Mesendoderm (in vitro differentiated cells): ENCODE measurements around the gene SGMS1.
"Not testable (repeated sequence)": the region's sequence is repeated elsewhere in the genome, so short reads cannot be mapped to it uniquely, and the experiment has no call there.

Experiments
- DNase-seq: peaks from one replicate; pipeline ENCODE4 v3.0.0; 2013
- H2AK5ac ChIP-seq: 2 replicates; pipeline ENCODE4 v1.6.1; 2013; ENCODE audit warnings: low read length, inconsistent platforms
- H2BK120ac ChIP-seq: 2 replicates; pipeline ENCODE4 v1.6.1; 2013; ENCODE audit warnings: low read depth, mild to moderate bottlenecking, low read length, moderate library complexity, mixed read lengths
- H2BK15ac ChIP-seq: replicated peaks from 2 replicates; pipeline ENCODE4 v1.6.1; 2013; ENCODE audit warnings: low read depth, mild to moderate bottlenecking, moderate library complexity
- H2BK5ac ChIP-seq: 2 replicates; pipeline ENCODE4 v1.6.1; 2013; ENCODE audit warnings: low read length, inconsistent platforms
- H3K18ac ChIP-seq: 2 replicates; pipeline ENCODE4 v1.6.1; 2013; ENCODE audit warnings: mild to moderate bottlenecking, low read length, mixed read lengths
- H3K23ac ChIP-seq: one replicate; pipeline ENCODE4 v1.6.1; 2013; ENCODE audit warnings: low read length
- H3K27ac ChIP-seq: 2 replicates; pipeline ENCODE4 v1.5.1; 2013; ENCODE audit warnings: low read depth, mild to moderate bottlenecking, inconsistent platforms, low read length, moderate library complexity
- H3K27me3 ChIP-seq: 2 replicates; pipeline ENCODE4 v1.6.1; 2013; ENCODE audit warnings: low read length, control low read depth, mild to moderate bottlenecking, inconsistent platforms; ENCODE audit not compliant: insufficient read depth, poor library complexity
- H3K36me3 ChIP-seq: 2 replicates; pipeline ENCODE4 v1.6.1; 2013; ENCODE audit warnings: low read length, inconsistent platforms; ENCODE audit not compliant: control insufficient read depth, insufficient read depth
- H3K4ac ChIP-seq: one replicate; pipeline ENCODE4 v1.6.1; 2013; ENCODE audit warnings: low read depth, mild to moderate bottlenecking, low read length, moderate library complexity
- H3K4me1 ChIP-seq: 2 replicates; pipeline ENCODE4 v1.6.1; 2013; ENCODE audit warnings: low read depth, low read length, inconsistent platforms; ENCODE audit not compliant: control insufficient read depth
- H3K4me2 ChIP-seq: 2 replicates; pipeline ENCODE4 v1.6.1; 2013; ENCODE audit warnings: low read length
- H3K4me3 ChIP-seq: 2 replicates; pipeline ENCODE4 v1.5.1; 2013; ENCODE audit warnings: mild to moderate bottlenecking, low read length
- H3K56ac ChIP-seq: one replicate; pipeline ENCODE4 v1.6.1; 2013; ENCODE audit warnings: low read length
- H3K79me1 ChIP-seq: 2 replicates; pipeline ENCODE4 v1.6.1; 2013; ENCODE audit warnings: low read length, inconsistent platforms
- H3K79me2 ChIP-seq: 2 replicates; pipeline ENCODE4 v1.6.1; 2013; ENCODE audit warnings: mild to moderate bottlenecking, low read length; ENCODE audit not compliant: control insufficient read depth, insufficient read depth
- H3K9ac ChIP-seq: 2 replicates; pipeline ENCODE4 v1.6.1; 2013; ENCODE audit warnings: low read length, inconsistent platforms
- H4K5ac ChIP-seq: one replicate; pipeline ENCODE4 v1.6.1; 2013; ENCODE audit warnings: low read length
- H4K8ac ChIP-seq: one replicate; pipeline ENCODE4 v1.6.1; 2013; ENCODE audit warnings: low read depth, mild to moderate bottlenecking, control low read depth, low read length, moderate library complexity
- WGBS: extraction: QIAGEN DNeasy Blood & Tissue Kit; methylation state at CpG from one replicate; pipeline ENCODE4 v1.1.7; 2013; ENCODE audit warnings: low lambda C conversion rate, missing lambda C conversion rate; ENCODE audit not compliant: insufficient coverage; ENCODE audit errors: extremely low coverage; 5-methylcytosine and 5-hydroxymethylcytosine counted together

Gene SGMS1

DNA sequence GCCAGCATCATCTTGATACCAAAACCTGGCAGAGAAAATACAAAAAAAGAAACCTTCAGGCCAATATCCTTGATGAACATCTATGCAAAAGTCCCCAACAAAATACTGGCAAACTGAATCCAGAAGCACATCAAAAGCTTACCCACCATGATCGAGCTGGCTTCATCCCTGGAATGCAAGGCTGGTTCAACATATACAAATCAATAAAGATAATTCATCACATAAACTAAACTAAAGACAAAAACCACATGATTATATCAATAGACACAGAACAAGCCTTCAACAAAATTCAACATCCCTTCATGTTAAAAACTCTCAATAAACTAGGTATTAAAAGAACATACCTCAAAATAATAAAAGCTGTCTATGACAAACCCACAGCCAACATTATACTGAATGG, 139.2 kb downstream of the SGMS1 start:
- not testable (repeated sequence) for H3K79me2 ChIP-seq, H3K23ac ChIP-seq, H3K4ac ChIP-seq, H3K4me3 ChIP-seq, H3K4me2 ChIP-seq, DNase-seq, H3K56ac ChIP-seq, H3K4me1 ChIP-seq, H4K8ac ChIP-seq, H3K79me1 ChIP-seq, H3K27ac ChIP-seq, H2AK5ac ChIP-seq, H2BK15ac ChIP-seq, H3K36me3 ChIP-seq, H2BK120ac ChIP-seq, H3K27me3 ChIP-seq, H4K5ac ChIP-seq, H3K18ac ChIP-seq, H3K9ac ChIP-seq, H2BK5ac ChIP-seq
- WGBS = no CpG with 5 or more reads among the region's 1 CpG

DNA sequence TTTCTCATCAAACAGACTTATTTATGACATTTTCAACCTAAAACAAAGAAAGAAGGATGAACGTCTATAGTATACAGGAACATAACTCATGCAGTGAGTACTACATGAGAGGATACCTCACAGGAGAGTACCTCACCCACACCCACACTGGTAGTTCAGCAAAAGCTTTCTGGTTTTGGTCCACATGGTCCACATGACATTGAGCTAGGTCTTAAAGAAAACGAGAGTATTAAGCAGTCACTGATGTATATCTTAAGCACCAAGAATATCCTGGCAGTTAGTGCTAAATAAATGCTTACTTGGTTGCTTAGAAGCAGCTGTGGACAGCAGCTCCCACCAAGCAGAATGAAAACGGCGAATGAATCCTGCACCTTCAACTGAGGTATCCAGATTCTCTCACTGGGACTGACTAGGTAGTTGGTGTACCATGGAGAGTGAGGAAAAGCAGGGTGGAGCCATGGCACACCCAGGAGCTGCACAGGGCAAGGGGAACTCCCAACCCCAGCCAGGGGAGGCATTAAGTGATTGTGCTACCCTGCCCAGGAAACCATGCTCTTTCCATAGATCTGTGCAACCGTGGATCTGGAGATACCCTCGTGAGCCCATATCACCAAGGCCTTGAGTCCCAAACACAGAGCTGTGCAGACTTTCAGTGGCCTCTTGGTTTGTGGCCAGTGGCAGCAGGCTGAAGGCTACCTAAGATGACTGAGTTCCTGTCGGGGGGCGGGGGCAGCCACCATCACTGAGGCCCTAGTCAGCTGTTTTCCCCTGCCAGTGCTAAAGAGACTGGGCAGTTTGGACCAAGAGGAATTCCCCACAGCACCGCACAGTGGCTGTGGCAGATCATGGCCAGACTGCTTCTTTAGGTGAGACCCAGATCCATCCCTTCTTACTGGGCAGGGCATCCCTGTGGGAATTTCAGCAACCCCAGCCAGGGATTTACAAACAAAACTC, 143.4 kb downstream of the SGMS1 start:
- Histone ChIP-seq H2BK15ac (no peak overlapping the region), H3K36me3 (no peaks in the 10 kb centered on the region), H3K4me1 (no peaks in the 10 kb centered on the region), H3K4me3 (no peak overlapping the region), H3K79me2 (no peaks in the 10 kb centered on the region), H2BK5ac (no peak overlapping the region), H3K9ac (no peak overlapping the region), H2BK120ac (no peak overlapping the region), H3K18ac (no peak overlapping the region), H3K27me3 (no peaks in the 10 kb centered on the region), H3K23ac (no peak overlapping the region), H3K79me1 (no peaks in the 10 kb centered on the region), H4K5ac (no peak overlapping the region), H3K56ac (no peak overlapping the region), H4K8ac (no peak overlapping the region), H2AK5ac (no peak overlapping the region), H3K4ac (no peak overlapping the region), H3K4me2 (no peak overlapping the region), H3K27ac (no peak overlapping the region)
- WGBS = no CpG with 5 or more reads among the region's 9 CpGs
- DNase-seq = no peak

DNA sequence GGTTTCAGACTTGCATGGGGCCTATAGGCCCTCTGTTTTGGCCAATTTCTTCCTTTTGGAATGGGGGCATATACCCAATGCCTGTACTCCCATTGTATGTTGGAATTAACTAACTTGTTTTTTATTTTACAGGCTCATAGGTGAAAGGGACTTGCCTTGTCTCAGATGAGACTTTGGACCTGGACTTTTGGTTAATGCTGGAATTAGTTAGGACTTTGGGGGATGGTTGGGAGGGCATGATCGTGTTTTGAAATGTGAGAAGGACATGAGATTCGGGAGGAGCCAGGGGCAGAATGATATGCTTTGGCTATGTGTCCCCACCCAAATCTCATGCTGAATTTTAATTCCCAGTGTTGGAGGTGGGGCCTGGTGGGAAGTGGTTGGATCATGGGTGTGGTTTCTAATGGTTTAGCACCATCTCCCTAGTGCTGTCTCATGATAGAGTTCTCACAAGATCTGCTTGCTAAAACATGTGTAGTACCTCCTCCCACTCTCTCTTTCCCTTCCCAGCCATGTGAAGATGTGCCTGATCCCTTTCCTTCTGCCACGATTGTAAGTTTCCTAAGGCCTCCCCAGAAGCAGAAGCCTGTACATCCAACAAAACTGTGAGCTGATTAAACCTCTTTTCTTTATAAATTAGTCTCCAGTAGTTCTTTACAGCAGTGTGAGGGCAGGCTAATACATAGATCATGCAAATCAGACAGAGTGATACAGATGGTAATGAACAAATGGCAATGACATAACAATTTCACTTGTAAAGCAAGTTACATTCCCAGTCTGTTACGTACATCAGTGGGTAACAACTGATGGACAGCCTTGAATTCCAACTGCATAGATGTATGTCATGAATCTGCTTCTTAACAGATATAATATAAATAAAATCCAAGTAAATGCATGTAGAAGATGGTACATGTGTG, 146.2 kb downstream of the SGMS1 start:
- Histone ChIP-seq H3K27ac (no peak overlapping the region), H2BK15ac (no peak overlapping the region), H4K5ac (no peak overlapping the region), H2BK5ac (no peak overlapping the region), H2AK5ac (no peak overlapping the region), H3K36me3 (no peaks in the 10 kb centered on the region), H4K8ac (no peak overlapping the region), H3K4ac (no peak overlapping the region), H3K4me3 (no peak overlapping the region), H3K56ac (no peak overlapping the region), H2BK120ac (no peak overlapping the region), H3K9ac (no peak overlapping the region), H3K79me1 (no peaks in the 10 kb centered on the region), H3K27me3 (no peaks in the 10 kb centered on the region), H3K23ac (no peak overlapping the region), H3K4me2 (no peak overlapping the region), H3K79me2 (no peaks in the 10 kb centered on the region), H3K4me1 (no peaks in the 10 kb centered on the region), H3K18ac (no peak overlapping the region)
- no peak for DNase-seq
- WGBS = no CpG with 5 or more reads among the region's 4 CpGs

DNA sequence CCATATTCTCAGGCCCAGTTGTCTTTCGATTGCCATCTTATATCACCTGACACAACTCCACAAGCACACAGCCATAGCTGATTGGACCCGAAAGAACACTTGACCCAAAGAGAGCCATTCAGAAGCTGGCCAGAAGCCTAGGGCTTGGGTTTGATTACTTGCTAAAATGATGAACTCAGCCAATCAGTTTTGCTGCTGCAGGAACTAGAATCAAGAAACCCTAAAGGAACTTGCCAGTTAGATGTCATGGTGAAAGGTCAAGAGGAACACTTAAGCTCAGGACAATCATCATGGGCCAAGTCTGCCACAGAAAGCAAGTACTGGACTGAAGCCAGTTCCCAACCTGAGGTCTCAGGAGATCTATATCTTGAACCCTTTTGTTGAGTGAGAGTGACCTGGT, 150.0 kb downstream of the SGMS1 start:
- WGBS = no CpG with 5 or more reads among the region's 2 CpGs
- H3K9ac ChIP-seq = no peak overlapping the region
- no peaks in the 10 kb centered on the region for H3K79me1 ChIP-seq
- H3K4me1 ChIP-seq = peaks cover 4% of the 10 kb centered on the region
- no peak overlapping the region for H4K5ac ChIP-seq
- H3K4me3 ChIP-seq = no peak overlapping the region
- H3K4me2 ChIP-seq = no peak overlapping the region
- no peak overlapping the region for H3K56ac ChIP-seq
- DNase-seq = no peak
- no peak overlapping the region for H3K18ac ChIP-seq
- H2BK5ac ChIP-seq = no peak overlapping the region
- H2BK15ac ChIP-seq = no peak overlapping the region
- no peak overlapping the region for H3K27ac ChIP-seq
- no peak overlapping the region for H4K8ac ChIP-seq
- no peaks in the 10 kb centered on the region for H3K36me3 ChIP-seq
- H3K27me3 ChIP-seq = no peaks in the 10 kb centered on the region
- no peak overlapping the region for H3K23ac ChIP-seq
- H2AK5ac ChIP-seq = no peak overlapping the region
- no peaks in the 10 kb centered on the region for H3K79me2 ChIP-seq
- H3K4ac ChIP-seq = no peak overlapping the region
- no peak overlapping the region for H2BK120ac ChIP-seq

DNA sequence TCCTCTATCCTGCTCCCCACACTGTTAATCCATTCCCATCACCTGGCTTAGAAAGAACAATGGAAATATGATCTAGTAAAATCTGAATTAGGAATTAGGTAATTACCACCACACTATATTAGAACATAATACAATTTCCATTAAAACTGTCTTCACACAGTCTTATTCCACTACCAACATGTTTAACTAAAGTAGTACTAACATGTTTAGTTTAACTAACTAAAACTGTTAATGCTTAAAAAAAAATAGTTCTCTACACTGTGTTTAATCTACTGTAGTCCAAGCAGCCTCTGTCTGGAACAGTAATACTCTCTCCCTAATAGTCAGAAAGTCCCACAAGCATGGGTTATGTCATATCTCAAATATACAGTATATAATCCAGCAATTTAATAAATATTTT, 150.8 kb downstream of the SGMS1 start:
- H3K79me2 ChIP-seq = no peaks in the 10 kb centered on the region
- DNase-seq = no peak
- no peak overlapping the region for H3K9ac ChIP-seq
- H3K27ac ChIP-seq = no peak overlapping the region
- H2AK5ac ChIP-seq = no peak overlapping the region
- no peaks in the 10 kb centered on the region for H3K36me3 ChIP-seq
- H4K5ac ChIP-seq = no peak overlapping the region
- H2BK120ac ChIP-seq = no peak overlapping the region
- no peak overlapping the region for H3K18ac ChIP-seq
- H2BK15ac ChIP-seq = no peak overlapping the region
- H3K79me1 ChIP-seq = no peaks in the 10 kb centered on the region
- no peak overlapping the region for H3K23ac ChIP-seq
- no peak overlapping the region for H3K4me3 ChIP-seq
- no peak overlapping the region for H3K4me2 ChIP-seq
- no peaks in the 10 kb centered on the region for H3K27me3 ChIP-seq
- H4K8ac ChIP-seq = no peak overlapping the region
- H2BK5ac ChIP-seq = no peak overlapping the region
- H3K4ac ChIP-seq = no peak overlapping the region
- no peak overlapping the region for H3K56ac ChIP-seq
- H3K4me1 ChIP-seq = peaks cover 4% of the 10 kb centered on the region
